Iris pigment epithelial cell (primary cell): ENCODE measurements around the gene ARPC1B.
A peak's percentile ranks its signal among the peaks of the same experiment; 100 is the strongest.
"Not testable (repeated sequence)": the region's sequence is repeated elsewhere in the genome, so short reads cannot be mapped to it uniquely, and the experiment has no call there.

ENCODE experiments used
- DNase-seq: peaks from one replicate; pipeline ENCODE4 v3.0.0-alpha.2; 2011; ENCODE audit warnings: low read depth

ARPC1B gene

GRCh38 chr7:99368750-99369389 lies 5.7 kb upstream of the ARPC1B start:
- DNase-seq, result no peak

- DNase-seq, result no peak
Measured at GRCh38 chr7:99369767-99370391, 4.7 kb upstream of the ARPC1B start.

GRCh38 chr7:99371376-99371920 lies 3.1 kb upstream of the ARPC1B start:
- DNase-seq, result no peak

- peak; percentile 79 for DNase-seq
Measured at GRCh38 chr7:99372275-99373090, 2.0 kb upstream of the ARPC1B start.

- no peak for DNase-seq
Measured at GRCh38 chr7:99373091-99374066, 1.2 kb upstream of the ARPC1B start.

- peak; percentile 80 for DNase-seq
Measured at GRCh38 chr7:99375070-99375807, 709 bp downstream of the ARPC1B start.

- DNase-seq, result peak; percentile 96
Measured at GRCh38 chr7:99379043-99379577, 4.6 kb downstream of the ARPC1B start.

- not testable (repeated sequence) for DNase-seq
Measured at GRCh38 chr7:99379693-99380031, 5.1 kb downstream of the ARPC1B start.

- peak; percentile 68 for DNase-seq
Measured at GRCh38 chr7:99380032-99380822, 5.7 kb downstream of the ARPC1B start.

GRCh38 chr7:99380823-99381663 lies 6.5 kb downstream of the ARPC1B start:
- DNase-seq, result peak; percentile 62

GRCh38 chr7:99381664-99382075 lies 7.1 kb downstream of the ARPC1B start:
- DNase-seq, result no peak

- no peak for DNase-seq
Measured at GRCh38 chr7:99383203-99383602, 8.7 kb downstream of the ARPC1B start.

- DNase-seq, result no peak
Measured at GRCh38 chr7:99383791-99384370, 9.4 kb downstream of the ARPC1B start.

- no peak for DNase-seq
Measured at GRCh38 chr7:99384523-99384922, 10.0 kb downstream of the ARPC1B start.

GRCh38 chr7:99385564-99385963 lies 11.0 kb downstream of the ARPC1B start:
- DNase-seq, result no peak

- no peak for DNase-seq
Measured at GRCh38 chr7:99386584-99387238, 12.2 kb downstream of the ARPC1B start.

GRCh38 chr7:99387239-99387635 lies 12.7 kb downstream of the ARPC1B start:
- not testable (repeated sequence) for DNase-seq

- DNase-seq, result no peak
Measured at GRCh38 chr7:99387912-99388311, 13.4 kb downstream of the ARPC1B start.
